ENCODE results near the gene SH3BP1. TPM values are rescaled to one million over a fixed set of nuclear protein-coding genes. Genes with fewer than 3 reads are reported as not detected.

The SH3BP1 gene
- total and polyA plus RNA-seq, 2 of the 13 experiments (the other 11 are each of a cell fraction or from before 2014, with no cell fraction given) = 8.4 to 18.5 TPM

GRCh38 chr22:37686002-37686982, 46.8 kb downstream of the SH3BP1 start, which contains the start of gene NOL12 (continued):
- TF ChIP-seq HOMEZ (CRISPR knock-in tag; IDR thresholded peaks at IDR 0.05; ENCODE audit: low read depth) (no peak), ARID5B (CRISPR knock-in tag; IDR thresholded peaks at IDR 0.05) (peak; percentile 55; the same call in 1 of the 2 replicates), AKAP8 (CRISPR knock-in tag; IDR thresholded peaks at IDR 0.05) (peak; percentile 84), ZNF121 (CRISPR knock-in tag; IDR thresholded peaks at IDR 0.05) (peak; percentile 86), PHF21A (CRISPR knock-in tag; IDR thresholded peaks at IDR 0.05) (no peak), MED13 (CRISPR knock-in tag; IDR thresholded peaks at IDR 0.05) (peak; percentile 31; the same call in 1 of the 2 replicates), NCOA5 (CRISPR knock-in tag; IDR thresholded peaks at IDR 0.05) (no peak), TRIM24 (CRISPR knock-in tag; IDR thresholded peaks at IDR 0.05) (no peak), USF2 (IDR thresholded peaks at IDR 0.05; ENCODE audit: low read depth, low read length) (no peak), USF2 (CRISPR knock-in tag; IDR thresholded peaks at IDR 0.05; ENCODE audit: borderline replicate concordance) (no peak), HDAC2 (CRISPR knock-in tag; IDR thresholded peaks at IDR 0.05) (peak; percentile 83), BATF2 (CRISPR knock-in tag; IDR thresholded peaks at IDR 0.05) (no peak), ZEB1 (IDR thresholded peaks at IDR 0.05; ENCODE audit: insufficient replicate concordance, low read depth) (peak; percentile 24), NFIC (IDR thresholded peaks at IDR 0.05; ENCODE audit: low read length) (0 out of 2 replicates have a peak, but pooled peaks have one; percentile 35), TFDP2 (CRISPR knock-in tag; IDR thresholded peaks at IDR 0.05) (peak; percentile 73), TP53 (CRISPR knock-in tag; conservative IDR thresholded peaks at IDR 0.05) (no peak), PHF8 (CRISPR knock-in tag; IDR thresholded peaks at IDR 0.05) (peak; percentile 94)

All from HepG2 (cell line).